Measurements from ENCODE around the gene MVK.

DNA sequence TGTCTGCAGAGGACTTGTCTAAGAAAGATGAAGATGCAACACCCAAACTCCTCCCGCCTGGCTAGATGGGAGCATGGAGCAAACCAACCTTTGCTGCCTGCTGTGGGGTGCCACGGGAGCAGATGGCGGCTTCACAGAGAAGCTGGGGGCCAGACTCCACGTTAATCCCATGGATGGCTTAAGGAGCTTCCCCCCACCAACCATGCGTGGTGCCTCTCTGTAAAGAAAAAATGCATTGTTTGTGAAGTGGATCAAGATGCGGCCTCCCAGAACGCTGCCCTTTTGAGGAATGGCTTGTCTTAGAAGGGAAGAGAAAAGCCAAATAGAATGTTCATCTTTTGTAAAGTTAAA lies 15.6 kb downstream of the MVK start:
- TF ChIP-seq, protein P1, sequence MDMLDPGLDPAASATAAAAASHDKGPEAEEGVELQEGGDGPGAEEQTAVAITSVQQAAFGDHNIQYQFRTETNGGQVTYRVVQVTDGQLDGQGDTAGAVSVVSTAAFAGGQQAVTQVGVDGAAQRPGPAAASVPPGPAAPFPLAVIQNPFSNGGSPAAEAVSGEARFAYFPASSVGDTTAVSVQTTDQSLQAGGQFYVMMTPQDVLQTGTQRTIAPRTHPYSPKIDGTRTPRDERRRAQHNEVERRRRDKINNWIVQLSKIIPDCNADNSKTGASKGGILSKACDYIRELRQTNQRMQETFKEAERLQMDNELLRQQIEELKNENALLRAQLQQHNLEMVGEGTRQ (IDR thresholded peaks at IDR 0.05; ENCODE audit: low read depth, low read length) = no peak
- TF ChIP-seq MAZ (IDR thresholded peaks at IDR 0.05; ENCODE audit: borderline replicate concordance, low read depth, low read length) = no peak
- TF ChIP-seq, protein P2, sequence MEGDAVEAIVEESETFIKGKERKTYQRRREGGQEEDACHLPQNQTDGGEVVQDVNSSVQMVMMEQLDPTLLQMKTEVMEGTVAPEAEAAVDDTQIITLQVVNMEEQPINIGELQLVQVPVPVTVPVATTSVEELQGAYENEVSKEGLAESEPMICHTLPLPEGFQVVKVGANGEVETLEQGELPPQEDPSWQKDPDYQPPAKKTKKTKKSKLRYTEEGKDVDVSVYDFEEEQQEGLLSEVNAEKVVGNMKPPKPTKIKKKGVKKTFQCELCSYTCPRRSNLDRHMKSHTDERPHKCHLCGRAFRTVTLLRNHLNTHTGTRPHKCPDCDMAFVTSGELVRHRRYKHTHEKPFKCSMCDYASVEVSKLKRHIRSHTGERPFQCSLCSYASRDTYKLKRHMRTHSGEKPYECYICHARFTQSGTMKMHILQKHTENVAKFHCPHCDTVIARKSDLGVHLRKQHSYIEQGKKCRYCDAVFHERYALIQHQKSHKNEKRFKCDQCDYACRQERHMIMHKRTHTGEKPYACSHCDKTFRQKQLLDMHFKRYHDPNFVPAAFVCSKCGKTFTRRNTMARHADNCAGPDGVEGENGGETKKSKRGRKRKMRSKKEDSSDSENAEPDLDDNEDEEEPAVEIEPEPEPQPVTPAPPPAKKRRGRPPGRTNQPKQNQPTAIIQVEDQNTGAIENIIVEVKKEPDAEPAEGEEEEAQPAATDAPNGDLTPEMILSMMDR (conservative IDR thresholded peaks at IDR 0.05; ENCODE audit: low read depth, low read length) = no peak
- no peak for TF ChIP-seq RAD21 (IDR thresholded peaks at IDR 0.05; ENCODE audit: low read length)
- no peak for TF ChIP-seq CEBPB (IDR thresholded peaks at IDR 0.05; ENCODE audit: low read depth, low read length)
- TF ChIP-seq FOS (IDR thresholded peaks at IDR 0.05; ENCODE audit: low read depth, low read length) = no peak
- no peak for TF ChIP-seq POLR2A (IDR thresholded peaks at IDR 0.05; ENCODE audit: low read depth, low read length)
- TF ChIP-seq RCOR1 (IDR thresholded peaks at IDR 0.05; ENCODE audit: insufficient replicate concordance, low read length) = no peak
